Parathyroid adenoma (tissue), 2 donors: ENCODE measurements around the gene MARCHF2.
A peak's percentile ranks its signal among the peaks of the same experiment; 100 is the strongest.

Experiments
- H2AFZ ChIP-seq: fragments of 300-600 bp; sonication (generic); one replicate; pipeline ENCODE4 v1.7.0; 2017; ENCODE audit warnings: antibody characterized with exemption, mild to moderate bottlenecking
- H3K27ac ChIP-seq: fragments of 300-600 bp; sonication (generic); one replicate; pipeline ENCODE4 v1.7.0; 2017
- H3K27me3 ChIP-seq: fragments of 300-600 bp; sonication (generic); one replicate; pipeline ENCODE4 v1.7.0; 2017; ENCODE audit warnings: low read length; ENCODE audit not compliant: control insufficient read depth, insufficient read depth
- H3K36me3 ChIP-seq: fragments of 300-600 bp; sonication (generic); one replicate; pipeline ENCODE4 v1.7.0; 2017; ENCODE audit warnings: low read length; ENCODE audit not compliant: control insufficient read depth, insufficient read depth
- H3K4me1 ChIP-seq: fragments of 300-600 bp; sonication (generic); one replicate; pipeline ENCODE4 v1.7.0; 2017; ENCODE audit warnings: control low read depth
- H3K4me2 ChIP-seq: fragments of 300-600 bp; sonication (generic); one replicate; pipeline ENCODE4 v1.7.0; 2017; ENCODE audit warnings: low read length
- H3K4me3 ChIP-seq: fragments of 300-600 bp; sonication (generic); one replicate; pipeline ENCODE4 v1.7.0; 2017; ENCODE audit warnings: low read depth, low read length
- H3K79me2 ChIP-seq: fragments of 300-600 bp; sonication (generic); one replicate; pipeline ENCODE4 v1.7.0; 2017; ENCODE audit warnings: control low read depth
- H3K9ac ChIP-seq: fragments of 300-600 bp; sonication (generic); one replicate; pipeline ENCODE4 v1.7.0; 2017; ENCODE audit warnings: mild to moderate bottlenecking
- H3K9me3 ChIP-seq: fragments of 300-600 bp; sonication (generic); one replicate; pipeline ENCODE4 v1.7.0; 2017; ENCODE audit warnings: low read length; ENCODE audit not compliant: control insufficient read depth
- CTCF ChIP-seq: fragments of 300-600 bp; sonication (generic); IDR thresholded peaks from one replicate; pipeline ENCODE4 v1.7.0; 2017; ENCODE audit warnings: antibody characterized with exemption, mild to moderate bottlenecking
- donor health status: primary hyperparathyroidism.

MARCHF2 gene

DNA sequence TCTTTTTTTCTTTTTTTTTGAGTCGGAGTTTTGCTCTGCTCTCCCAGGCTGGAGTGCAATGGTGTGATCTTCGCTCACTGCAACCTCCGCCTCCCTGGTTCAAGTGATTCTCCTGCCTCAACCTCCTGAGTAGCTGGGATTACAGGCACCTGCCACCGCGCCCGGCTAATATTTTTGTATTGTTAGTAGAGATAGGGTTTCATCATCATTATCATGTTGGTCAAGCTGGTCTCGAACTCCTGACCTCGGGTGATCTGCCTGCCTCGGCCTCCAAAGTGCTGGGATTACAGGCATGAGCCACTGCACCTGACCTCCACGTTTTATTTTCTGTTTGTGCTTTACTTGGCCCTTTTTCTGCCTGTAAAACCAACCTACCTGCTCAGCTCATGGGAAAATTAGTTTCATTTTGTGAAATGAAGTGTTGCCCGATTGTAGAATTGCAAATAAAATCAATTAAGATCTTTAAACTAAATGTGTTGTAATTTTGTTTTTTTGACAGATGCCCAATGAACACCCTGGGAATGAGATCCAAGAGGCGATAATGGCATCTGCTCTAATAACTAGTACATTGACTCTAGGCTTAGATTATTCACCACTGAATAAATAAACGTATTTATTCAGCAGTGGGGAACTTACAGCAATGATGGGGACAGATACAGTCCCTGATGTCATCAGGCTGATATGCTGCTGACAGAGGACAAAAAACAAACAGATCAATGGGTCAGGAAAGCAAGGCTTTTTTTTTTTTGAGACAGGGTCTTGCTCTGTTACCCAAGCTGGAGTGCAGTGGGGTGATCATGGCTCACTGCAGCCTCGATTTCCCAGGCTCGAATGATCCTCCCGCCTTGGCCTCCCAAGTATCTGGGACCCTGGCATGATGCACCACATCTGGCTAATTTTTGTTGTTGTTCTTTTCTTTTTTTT, 25.2 kb upstream of the MARCHF2 start:
- no peaks in the 10 kb centered on the region for H3K36me3 ChIP-seq
- no peak overlapping the region for H3K4me2 ChIP-seq
- H3K4me1 ChIP-seq: peaks cover 13% of the 10 kb centered on the region
- no peak for TF ChIP-seq CTCF
- H3K9ac ChIP-seq: no peak overlapping the region
- H3K4me3 ChIP-seq: no peak overlapping the region
- no peak overlapping the region for H2AFZ ChIP-seq
- no peaks in the 10 kb centered on the region for H3K27me3 ChIP-seq
- peaks cover 10% of the 10 kb centered on the region for H3K79me2 ChIP-seq
- H3K9me3 ChIP-seq: no peaks in the 10 kb centered on the region
- no peak overlapping the region for H3K27ac ChIP-seq

DNA sequence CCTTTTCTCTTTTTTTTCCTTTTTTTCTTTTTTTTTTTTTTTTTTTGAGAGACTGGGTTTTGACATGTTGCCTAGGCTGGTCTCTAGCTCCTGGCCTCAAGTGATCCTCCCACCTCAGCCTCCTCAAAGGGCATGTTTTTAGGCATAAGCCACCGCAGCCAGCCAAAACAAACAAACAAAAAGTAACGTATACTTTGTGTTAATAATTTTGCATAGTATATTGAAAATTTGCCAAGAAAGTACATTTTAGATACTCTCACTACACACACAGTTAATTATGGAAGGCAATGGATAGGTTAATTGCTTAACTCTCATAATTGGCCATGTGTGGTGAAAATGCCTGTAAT, 24.5 kb upstream of the MARCHF2 start:
- H3K4me1 ChIP-seq: peaks cover 13% of the 10 kb centered on the region
- no peaks in the 10 kb centered on the region for H3K27me3 ChIP-seq
- H3K79me2 ChIP-seq: peaks cover 16% of the 10 kb centered on the region
- H3K9ac ChIP-seq: no peak overlapping the region
- no peaks in the 10 kb centered on the region for H3K36me3 ChIP-seq
- no peak overlapping the region for H3K4me3 ChIP-seq
- TF ChIP-seq CTCF: no peak
- no peaks in the 10 kb centered on the region for H3K9me3 ChIP-seq
- H3K4me2 ChIP-seq: no peak overlapping the region
- no peak overlapping the region for H3K27ac ChIP-seq
- no peak overlapping the region for H2AFZ ChIP-seq

- Histone ChIP-seq H3K27ac (peak within 1 kb of the TSS; percentile 94), H3K27me3 (no peaks in the 10 kb centered on the region), H3K79me2 (peaks cover 16% of the 10 kb centered on the region), H3K4me1 (peaks cover 12% of the 10 kb centered on the region), H3K36me3 (no peaks in the 10 kb centered on the region), H3K9ac (peak within 1 kb of the TSS; percentile 93), H3K4me2 (peak within 1 kb of the TSS; percentile 85), H2AFZ (peak within 1 kb of the TSS; percentile 78), H3K4me3 (peak within 1 kb of the TSS; percentile 93), H3K9me3 (no peaks in the 10 kb centered on the region)
- TF ChIP-seq CTCF: no peak
These were observed 23.1 kb upstream of the MARCHF2 start, which contains the start of gene RAB11B for GRCh38 chr19:8389891-8390616. Gene RAB11B (plus strand): TSS chr19:8390360. CDS start chr19:8390417, 57 bp downstream.

- TF ChIP-seq CTCF: no peak
- peak overlapping the region; percentile 85 for H3K4me2 ChIP-seq
- H3K27me3 ChIP-seq: no peaks in the 10 kb centered on the region
- H3K4me1 ChIP-seq: peaks cover 12% of the 10 kb centered on the region
- H3K27ac ChIP-seq: peak overlapping the region; percentile 94
- H3K4me3 ChIP-seq: peak overlapping the region; percentile 93
- H3K9me3 ChIP-seq: no peaks in the 10 kb centered on the region
- H2AFZ ChIP-seq: peak overlapping the region; percentile 71
- peaks cover 20% of the 10 kb centered on the region for H3K79me2 ChIP-seq
- no peaks in the 10 kb centered on the region for H3K36me3 ChIP-seq
- H3K9ac ChIP-seq: peak overlapping the region; percentile 93
These were observed 22.5 kb upstream of the MARCHF2 start for GRCh38 chr19:8390617-8390981.
